ENCODE measurements around the gene TRPV5. TPM values are rescaled to one million over a fixed set of nuclear protein-coding genes. Genes with fewer than 3 reads are reported as not detected.

Gene TRPV5
- total RNA-seq: not detected in 2 replicates

DNA sequence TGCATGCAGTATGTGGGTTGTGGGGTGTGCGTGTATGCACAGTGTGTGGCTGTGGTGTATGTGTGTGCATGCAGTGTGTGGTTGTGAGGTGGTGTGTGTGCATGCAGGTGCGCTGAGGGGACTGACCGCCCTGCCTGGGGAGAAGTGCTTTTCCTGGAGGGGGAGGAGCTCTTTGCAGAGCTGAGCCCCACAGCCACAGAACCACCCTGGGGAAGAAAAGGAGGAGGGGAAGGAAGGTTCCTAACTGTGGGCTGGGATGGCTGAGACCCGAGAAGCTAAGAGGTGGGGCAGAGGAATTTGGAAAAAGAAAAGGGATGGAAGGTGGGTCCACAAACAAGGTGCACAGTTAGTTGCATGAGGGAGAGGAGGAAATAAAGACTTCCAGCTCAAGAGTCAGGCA lies at the start of gene TRPV5:
Gene TRPV5 (minus strand): TSS at position 123 of the 400 bp plus-strand sequence. CDS start 287 bp downstream, outside the sequence.

DNA sequence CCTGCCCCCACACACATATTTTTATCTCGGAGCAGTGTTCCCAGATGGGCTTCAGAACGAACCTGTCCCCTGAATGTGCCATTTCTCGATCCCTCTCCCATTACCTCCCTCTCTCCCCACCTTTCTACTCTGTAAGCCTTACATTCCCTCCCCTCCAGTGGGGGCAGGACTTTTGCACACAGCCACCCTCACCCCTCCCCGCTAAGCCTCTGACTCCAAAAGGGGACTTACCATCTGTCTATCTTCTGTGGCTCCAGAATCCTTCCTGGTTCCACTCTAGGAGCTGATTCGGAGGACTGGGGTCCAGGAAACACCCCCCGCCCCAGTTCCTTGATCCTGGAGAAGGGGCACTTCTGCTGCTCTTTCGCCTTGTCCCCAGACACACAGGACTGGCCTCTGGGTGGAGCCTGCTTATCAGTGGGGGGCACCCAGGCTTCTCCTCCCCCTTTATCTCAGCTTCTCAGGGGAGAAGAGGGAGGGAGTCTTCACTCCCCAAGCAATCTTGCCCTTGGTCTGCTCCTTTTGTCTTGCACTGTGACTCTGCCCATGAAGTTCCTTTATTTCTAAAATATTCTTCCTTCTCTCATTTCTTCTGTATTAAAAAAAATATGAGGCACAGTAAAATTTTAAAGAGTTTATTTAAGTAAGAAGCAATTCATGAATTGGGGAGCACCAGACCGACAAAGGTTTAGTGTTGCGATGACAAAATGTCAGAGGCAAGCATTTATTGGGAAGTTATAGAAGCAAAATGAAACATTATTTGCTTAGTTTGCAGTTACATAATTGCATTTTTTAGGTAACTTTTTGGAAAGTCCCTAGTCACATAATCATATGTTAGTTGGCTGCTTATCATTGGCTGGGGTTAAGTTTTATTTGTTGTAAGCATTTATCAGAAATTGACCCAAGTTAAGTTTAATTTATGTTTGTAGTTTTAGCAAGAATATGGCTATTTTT lies 28.7 kb upstream of the TRPV5 start, which contains the start of gene KEL:
Gene KEL (minus strand): TSS at position 391 of the 954 bp plus-strand sequence. CDS start 157 bp downstream, at position 234.

DNA sequence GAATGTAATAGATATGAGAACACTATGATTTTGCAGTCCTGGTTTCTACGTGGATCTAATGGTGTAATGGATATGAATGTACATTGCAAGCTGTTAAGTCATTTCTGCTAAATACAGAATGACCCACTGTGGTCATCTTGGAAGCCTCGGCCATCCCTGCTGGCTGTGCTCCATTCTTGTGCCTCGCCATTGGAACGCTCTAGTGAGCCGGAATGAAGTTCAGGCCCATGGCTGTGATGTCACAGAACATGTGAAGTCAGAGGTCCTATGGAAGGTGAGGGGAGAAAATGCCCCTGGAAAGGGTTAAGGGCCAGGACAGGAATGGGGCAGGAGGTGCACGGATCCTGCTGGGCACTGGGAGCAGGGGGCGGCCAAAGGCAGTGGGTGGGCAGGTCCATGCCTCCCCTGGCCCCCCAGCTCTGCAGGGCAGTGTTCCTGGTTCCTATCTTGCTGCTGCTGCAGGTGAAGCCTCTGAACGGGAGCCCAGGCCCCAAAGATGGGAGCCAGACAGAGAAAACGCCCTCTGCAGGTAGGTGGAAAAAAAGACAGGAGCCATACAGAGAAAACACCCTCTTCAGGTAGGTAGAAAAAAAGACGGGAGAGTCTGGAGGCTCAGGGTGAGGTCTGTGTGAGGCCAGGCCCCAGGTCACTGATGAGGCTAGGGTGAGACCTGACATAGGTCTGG lies 5.8 kb upstream of the TRPV5 start, which contains the start of gene LLCFC1:
Gene LLCFC1 (plus strand): TSS at position 259 of the 685 bp plus-strand sequence. CDS start 138 bp downstream, at position 397.

DNA sequence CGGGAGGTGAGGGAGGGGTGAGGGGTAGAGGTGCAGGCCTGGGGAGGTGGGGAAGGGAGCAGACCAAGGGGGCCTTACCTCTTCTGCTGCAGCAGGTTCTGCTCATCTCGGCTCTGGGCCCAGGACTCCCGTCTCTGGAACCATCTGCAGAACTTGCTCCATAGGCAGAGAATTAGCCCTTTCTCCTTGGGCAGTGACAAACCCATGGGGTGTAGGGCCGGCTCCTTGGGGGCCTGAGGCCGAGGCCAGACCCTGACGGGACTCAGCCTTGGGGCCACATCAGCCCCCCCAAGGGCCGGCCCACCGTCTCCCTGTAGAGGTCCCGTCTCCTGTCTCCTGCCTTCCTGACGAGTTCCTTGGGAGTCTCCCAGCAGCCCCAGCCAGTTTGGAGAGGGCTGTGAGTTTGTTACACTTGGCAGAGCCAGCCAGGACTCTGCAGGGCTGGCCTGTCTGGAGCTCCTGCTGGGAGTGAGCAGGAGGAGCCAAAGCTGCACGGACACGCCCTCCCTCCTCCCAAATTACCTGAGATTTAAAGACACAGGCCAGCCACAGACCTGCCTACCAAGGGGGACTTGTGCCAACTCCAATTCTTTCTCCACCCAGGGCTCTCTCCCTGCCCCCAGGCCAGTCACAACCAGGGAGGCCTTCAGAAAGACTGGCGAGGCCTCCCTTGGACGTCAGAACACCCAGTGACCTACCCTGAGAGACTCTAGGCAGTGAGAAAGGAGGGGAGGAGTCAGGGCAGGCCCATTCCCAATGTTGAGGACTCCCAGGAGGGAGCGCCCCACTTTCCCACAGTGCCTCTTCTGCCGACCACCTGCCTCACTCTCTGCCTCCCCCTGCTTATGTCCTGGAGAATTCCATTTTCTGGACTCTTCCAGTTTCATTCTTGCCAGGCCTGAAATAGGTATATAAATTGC lies 48.0 kb downstream of the TRPV5 start, which contains the start of gene TRPV6:
Gene TRPV6 (minus strand): TSS at position 435 of the 920 bp plus-strand sequence.

Other genes starting within 250 kb of the TRPV5 start
- gene PRSS1, start 184.3 kb downstream of the TRPV5 start, total RNA-seq: not detected in 2 replicates
- gene PRSS2, start 162.8 kb downstream of the TRPV5 start, total RNA-seq: 0.76 TPM in 1 of 2 replicates, not detected in the other
- gene EPHB6, start 78.7 kb downstream of the TRPV5 start, total RNA-seq: under 0.01 TPM in 1 of 2 replicates, not detected in the other
- gene TRPV6, start 48.0 kb downstream of the TRPV5 start, total RNA-seq: not detected in 2 replicates
- not detected in 2 replicates for gene LLCFC1, start 5.7 kb upstream of the TRPV5 start, total RNA-seq
- gene KEL, start 28.6 kb upstream of the TRPV5 start, total RNA-seq: not detected in 2 replicates
- gene OR9A2, start 93.4 kb upstream of the TRPV5 start, total RNA-seq: not detected in 2 replicates
- not detected in 2 replicates for gene OR6V1, start 118.6 kb upstream of the TRPV5 start, total RNA-seq
- gene PIP, start 198.3 kb upstream of the TRPV5 start, total RNA-seq: not detected in 2 replicates
- not detected in 2 replicates for gene TAS2R39, start 249.7 kb upstream of the TRPV5 start, total RNA-seq

Data from epithelial cell of umbilical artery (primary cell).